HPDE6-E6E7 (cell line): ENCODE measurements around the gene RNF144A.

Experiments
- DNase-seq: peaks from one replicate; pipeline ENCODE4 v3.0.0; 2011; ENCODE audit warnings: missing footprints; ENCODE audit errors: extremely low spot score

The RNF144A gene

DNA sequence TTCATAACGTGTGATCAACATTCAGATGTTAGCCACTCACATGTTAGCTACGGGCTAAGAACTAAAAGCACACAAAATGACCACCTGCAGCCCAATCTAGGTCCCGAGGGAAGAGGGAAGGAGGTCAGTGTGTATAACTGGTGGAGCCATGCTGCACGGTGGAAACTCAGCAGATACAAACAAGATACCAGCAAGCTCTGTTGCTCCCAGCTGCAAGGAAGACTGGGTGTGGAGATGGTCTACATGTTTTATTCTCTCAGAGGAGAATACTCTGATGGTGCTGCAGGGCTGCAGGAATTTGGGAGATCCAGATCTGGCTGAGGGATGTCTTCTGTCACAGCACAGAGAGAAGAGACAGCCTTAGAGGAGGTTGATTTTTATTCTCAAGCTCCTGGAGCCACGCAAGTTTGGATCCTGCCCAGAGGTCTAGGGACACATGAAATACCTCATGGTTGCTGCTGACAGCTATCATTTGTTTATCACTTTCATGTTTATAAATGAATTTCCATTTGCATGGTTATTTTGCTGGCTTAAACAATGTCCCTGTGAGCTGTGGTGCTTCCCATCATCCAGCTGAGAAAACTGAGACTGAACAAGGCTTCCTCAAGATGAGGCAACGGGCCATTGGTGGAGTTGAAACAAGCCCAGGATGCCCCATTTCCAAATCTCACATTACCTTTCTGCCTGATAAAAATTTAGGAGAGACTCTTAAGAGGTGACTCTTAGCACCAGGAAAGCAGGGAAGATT lies 30.9 kb downstream of the RNF144A start:
- DNase-seq: no peak

DNA sequence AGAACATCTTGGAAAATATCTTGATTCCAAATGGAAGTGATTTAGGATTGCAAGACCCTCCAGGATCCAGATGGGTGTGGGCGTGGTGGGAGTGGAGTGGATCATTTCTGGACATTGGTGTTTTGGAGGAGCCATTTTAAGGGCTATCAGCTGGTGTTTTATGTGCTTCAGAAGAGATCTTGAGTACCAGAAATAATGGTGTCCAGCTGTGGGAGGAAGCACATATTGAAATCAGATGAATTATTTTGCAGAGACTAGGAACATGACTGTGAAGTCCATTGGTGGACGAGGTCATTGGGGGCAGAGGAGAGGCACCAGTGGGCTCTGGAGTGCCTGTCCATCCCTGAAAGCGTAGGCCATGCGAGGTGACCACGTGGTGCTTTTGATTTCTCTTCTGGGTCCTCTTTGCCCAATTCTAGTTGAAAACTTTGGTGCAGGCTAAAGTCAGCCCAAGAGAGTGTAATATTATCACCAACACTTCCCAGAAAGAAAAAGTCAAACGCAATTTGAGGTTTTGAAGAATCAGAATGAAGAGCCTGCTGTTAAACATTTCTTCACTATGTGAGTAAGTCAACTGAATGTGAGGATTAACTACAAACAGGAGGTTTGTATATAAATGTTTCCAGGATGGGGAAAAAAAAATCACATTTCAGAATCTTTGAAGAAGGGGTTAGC lies 31.6 kb downstream of the RNF144A start:
- DNase-seq: no peak

DNA sequence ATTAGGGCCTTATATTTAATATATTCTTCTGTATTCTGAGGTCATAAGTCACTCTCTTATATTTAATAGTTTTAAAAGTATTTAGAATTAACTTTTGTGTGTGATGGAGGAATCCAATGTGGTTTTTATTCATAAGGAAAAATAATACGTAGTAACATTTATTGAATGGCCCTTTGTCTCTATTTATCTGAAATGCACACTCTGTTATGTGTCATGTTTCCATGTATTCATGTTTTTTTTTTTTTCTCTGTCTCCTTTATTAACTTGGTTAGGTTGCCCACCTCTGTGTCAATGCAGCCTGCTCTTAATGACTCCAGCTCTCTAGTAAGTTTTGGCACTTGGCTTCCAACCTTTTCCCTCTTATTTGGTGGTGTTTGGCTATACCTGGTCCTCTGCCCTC lies 33.8 kb downstream of the RNF144A start:
- DNase-seq: no peak

DNA sequence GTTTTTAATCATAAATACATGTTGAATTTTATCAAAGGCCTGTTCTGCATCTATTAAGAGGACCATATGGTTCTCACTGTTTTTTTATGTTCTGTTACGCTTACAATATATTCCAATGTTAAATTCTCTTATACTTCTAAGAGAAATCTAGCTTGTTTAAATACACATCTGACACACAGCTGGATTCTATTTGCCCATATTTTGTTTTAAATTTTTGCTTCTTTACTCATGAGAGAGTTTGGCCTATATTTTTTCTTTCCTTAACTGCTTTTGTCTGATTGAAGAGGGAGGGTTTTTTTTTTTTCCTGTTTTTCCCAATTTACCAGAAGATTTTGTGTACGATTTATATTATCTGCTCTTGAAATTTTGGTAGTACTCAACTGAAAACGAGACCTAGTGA lies 34.9 kb downstream of the RNF144A start:
- no peak for DNase-seq

DNA sequence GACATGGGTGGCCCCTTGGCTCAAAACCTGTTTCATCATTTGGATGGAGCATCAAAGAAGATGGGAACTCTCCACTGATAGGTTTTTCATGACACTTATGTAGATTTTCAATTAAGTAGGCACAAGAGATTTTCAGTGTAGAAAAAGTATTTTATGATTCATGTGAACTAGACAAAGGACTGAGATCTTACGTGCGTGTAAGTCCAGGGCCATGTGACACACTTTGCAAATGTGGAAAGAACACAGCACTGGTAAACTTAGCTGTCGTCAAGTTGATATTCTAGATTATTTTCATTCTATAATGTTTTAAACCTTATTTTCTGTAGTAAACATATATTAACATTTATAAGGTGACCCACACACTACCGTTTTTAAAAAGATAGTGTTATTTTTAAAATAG lies 37.4 kb downstream of the RNF144A start:
- no peak for DNase-seq

DNA sequence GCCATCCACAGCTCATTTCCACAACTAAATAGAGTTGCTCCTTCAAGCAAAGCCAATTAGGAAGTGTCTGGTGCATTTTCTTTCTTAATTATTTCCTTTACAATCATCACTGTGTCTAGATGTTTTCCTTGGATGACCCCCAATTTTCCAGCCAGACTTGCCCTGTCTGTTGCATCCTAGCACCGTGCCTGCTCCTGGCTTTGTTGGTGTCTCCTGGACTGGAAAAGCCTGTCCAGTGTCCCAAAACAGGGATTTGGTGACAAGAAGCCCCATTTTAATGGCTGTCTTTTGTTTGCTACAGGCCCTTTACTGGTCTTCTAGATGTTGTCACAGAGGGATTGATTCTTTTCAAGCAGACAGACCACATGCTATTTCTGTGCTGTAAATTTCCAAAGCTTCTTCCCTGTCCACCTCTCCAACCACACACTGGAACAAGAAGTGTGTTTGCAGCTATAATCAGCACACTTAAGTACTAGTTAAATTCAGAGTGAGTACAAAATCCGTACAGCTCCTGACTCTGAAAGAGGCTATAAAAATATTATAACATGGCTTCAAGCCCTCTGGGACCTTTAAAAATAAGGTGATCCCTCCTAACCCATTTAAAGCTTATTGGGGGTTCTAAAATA lies 38.4 kb downstream of the RNF144A start:
- DNase-seq: no peak

DNA sequence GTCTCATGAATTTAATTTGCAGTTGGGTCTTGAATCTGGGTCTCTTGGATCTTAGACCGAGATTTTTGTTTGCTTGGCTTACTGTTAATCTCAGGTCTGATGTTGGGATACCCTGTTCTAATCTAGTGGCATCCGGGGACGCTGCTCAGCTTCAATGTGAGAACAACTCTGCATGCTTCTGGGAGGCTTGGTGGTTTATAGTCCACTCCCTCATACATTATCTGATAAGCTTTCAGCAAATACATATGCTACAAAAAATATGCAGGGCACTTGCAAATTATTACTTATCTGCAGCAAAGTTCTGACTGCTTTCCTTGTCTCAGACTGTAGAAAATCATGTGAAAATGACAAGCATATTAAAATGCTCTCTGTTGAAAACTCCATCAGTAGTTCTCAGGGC lies 39.4 kb downstream of the RNF144A start:
- no peak for DNase-seq

DNA sequence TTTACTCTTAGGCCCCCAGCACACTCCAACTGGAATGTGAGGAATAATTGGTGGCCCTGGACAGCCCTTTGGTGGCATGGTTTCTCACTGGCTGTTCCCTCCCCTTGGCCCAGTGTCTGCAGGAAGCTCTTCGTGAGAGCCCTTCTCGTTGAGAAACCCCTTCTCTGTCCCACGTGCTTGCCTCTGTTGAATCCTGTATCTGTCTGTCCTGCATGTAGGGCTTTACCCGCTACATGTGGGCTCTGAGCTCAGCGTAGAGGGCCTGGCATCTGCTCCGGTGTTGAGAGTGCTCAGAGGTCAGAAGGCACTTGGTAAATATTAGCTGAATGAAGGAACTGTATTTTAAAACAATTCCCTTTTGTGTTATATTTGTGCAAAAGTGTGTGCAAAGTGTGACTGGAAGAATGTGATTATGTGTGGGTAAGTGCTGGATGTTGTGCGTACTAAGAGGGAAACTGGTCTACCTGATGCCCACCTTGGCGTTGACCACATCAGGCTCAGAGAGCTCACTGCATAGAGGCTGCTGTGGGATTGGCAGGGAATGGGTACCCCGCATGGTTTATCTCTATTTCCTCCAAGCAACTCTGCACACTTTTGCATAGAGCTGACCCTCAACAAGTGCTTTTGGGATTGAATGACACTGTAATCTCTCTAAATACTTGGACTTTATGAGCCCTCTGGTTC lies 40.0 kb downstream of the RNF144A start:
- no peak for DNase-seq

DNA sequence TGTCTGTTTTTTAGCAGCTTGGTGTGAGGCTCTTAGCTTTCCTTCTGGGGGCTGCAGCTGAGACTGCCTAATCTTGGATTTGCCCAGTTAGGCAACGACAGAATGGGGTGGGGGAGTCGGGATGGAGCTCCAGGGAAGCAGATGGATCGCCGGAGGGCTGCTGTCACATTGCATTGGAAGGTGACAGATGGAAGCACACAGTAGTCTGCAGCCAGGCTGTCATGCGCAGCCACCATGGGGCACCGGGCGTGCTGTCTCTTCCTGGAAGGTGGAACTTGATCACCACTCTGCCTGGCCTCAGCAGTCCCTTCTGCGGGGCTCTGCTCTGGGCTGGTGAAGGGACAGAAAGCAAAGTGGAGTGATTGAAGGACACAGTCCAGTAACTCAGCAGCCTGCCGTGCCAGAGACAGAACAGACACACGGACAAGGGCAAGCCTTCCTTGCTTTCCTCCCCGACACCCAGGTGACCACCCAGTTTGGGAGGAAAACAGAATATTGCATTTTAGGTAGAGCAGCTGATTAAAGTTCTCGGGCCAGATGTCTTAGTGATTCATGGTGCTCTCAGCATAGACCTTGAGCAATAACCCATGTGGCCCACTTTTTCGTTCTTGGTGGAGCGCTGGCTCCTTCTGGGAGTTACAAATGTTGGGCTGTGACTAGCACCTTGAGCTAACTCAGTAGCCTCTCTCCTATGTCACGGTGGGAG lies 40.9 kb downstream of the RNF144A start:
- no peak for DNase-seq

DNA sequence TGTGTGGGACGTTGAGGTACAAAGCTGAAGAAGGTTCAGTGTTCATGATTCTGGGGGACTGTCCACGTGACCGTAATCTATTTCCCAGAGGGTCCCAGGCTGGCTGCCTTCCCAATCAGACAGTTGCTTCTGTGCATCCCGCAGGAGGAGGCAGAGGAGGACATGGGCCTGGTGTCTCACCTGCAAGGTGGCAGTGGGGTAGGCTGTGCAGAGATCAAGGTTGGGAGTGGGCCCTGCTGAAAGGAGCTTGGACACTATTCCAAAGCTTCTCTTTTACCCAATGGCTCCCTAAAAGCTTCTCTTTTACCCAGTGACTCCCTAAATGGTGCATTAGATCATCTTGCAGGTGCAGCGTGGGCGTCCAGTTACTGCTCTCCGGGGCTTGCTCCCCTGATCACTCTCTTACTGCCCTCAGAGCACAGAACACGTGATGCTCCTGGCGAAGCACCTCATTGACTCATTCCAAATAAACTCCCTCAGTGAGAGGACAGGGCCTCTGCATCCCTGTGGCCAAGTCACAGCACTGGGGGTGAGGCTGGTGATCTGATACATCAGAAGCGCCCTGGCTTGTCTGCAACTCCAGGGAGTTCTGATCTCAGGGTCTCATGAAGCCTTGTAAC lies 41.5 kb downstream of the RNF144A start:
- DNase-seq: no peak

DNA sequence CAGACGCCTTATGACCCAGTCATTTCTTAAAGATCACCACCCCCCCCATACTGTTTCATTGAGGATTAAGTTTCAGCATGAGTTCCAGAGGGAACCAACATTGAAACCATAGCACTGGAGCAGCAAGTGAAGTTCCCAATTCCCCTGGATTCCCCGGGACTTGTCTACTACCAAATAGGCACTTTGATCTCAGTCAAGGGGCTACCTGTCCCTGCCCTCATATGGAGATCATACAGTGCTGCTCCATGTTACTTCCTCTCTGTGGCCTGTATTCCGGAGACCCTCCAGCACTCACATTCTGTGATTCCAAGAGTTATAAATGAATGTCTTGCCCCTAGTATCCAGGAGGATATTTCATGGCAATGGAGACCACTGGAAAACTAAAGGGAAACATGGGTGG lies 42.5 kb downstream of the RNF144A start:
- DNase-seq: no peak

DNA sequence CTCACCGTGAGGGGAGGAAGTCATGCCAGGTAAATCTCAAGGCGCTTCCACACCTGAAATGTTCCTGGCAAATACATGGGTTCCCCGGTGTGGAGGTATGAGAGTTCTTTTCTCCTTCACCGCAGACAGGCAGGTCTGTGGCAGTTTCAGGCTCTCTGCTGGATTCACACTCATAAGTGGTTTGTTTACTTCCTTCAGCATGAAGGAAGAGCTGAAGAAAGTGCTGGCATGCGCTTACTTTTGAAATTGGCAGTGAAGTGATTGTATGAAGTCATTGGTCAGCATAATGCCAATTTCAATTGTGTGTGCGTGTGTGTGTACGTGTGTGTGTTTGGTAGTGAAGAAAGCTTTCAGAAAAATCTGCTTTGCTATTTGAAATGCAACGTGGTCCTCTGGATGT lies 43.4 kb downstream of the RNF144A start:
- DNase-seq: no peak

DNA sequence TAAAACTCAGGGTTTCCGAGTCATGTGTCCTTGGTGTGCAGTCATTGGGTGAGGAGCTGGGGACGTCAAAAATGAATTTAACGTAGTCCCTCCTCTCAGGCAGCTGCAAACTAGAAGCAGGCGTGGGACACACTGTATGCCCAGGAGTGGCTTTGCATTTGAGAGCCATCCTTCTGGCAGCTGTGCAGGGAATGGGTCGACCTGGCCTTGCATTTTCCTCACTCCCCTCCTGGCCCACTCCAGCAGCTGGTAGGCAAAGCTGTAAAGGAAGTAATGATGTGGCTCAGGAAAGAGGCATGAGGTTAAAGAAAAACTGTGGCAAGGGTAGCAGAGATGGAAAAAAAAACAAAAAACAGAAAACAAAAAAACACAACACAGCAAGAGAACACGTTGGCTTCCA lies 46.5 kb downstream of the RNF144A start:
- DNase-seq: no peak

DNA sequence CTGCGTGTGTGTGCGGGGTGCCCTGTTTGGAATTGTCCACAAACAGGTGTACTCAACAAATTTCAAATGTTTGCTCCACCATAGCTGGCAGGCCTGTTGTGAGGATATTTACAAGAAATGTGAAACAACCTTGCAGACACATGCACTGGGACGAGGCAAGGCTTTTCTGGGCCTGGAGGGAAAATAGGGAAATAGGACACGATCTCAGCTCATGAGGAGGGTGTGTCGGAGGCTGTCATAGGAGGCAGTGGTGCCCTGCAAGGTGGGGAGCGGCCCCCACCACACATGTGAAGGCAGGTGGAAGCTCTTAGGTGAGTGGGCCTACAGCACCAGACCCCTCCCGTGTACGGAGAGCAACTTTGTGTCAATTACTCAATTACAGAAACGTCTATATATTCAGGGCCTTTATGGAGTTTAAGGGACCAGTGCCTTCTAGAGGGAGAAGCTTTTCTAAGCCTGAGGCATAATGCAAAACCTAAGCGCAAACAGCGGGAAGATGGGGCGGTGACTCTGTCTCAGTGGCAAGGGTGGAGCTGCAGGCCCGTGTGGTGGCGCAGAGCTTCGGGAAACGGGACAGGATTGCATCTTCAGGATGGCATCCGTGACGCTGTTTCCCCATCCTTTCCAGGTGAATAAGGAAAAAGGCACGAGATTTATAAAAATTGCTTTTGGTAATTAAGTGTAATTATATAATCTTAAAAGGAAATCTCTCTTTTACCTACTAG lies 48.0 kb downstream of the RNF144A start:
- no peak for DNase-seq

DNA sequence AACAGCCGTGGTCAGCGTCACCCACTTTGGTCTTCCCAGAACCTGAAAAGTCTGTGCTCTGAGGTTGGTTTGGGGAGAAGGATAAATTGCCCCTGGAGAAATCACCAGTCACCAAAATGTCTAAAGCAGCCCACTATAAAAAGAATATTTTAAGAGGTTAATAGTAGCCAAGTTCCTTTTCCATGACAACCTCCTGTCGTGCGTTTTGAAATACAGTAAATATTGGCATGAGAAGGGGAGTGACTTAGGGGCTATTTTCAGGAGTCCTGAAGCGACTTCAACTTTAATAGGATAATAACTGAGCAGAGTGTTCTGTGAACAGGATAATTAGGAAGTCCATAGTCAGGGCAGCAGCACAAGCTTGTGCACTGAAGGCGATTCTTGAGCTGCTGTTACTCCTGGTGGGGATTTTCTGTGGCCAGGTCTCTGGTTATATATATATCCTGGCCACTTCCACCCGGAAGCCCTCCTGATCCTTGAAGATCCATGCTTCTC lies 49.3 kb downstream of the RNF144A start:
- DNase-seq: no peak

DNA sequence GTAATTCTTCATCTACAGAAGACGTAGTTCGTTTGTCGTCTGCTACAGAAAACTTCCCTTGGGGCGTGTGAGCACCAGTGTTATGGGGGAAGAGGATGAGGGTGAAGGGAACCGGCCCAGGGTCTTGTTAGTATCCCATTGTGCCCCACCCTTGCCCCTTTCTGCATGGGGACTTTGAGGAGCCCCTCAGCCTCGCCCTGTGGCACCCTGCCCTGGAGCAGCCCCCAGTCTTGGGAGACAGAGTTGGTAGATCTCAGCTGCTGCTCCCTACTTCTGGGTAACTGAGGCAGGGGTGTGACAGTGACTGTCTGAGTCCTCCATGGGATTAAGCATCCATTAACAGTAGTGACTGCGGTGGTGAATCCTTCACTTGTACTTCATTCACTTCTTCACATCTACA lies 50.1 kb downstream of the RNF144A start:
- no peak for DNase-seq

DNA sequence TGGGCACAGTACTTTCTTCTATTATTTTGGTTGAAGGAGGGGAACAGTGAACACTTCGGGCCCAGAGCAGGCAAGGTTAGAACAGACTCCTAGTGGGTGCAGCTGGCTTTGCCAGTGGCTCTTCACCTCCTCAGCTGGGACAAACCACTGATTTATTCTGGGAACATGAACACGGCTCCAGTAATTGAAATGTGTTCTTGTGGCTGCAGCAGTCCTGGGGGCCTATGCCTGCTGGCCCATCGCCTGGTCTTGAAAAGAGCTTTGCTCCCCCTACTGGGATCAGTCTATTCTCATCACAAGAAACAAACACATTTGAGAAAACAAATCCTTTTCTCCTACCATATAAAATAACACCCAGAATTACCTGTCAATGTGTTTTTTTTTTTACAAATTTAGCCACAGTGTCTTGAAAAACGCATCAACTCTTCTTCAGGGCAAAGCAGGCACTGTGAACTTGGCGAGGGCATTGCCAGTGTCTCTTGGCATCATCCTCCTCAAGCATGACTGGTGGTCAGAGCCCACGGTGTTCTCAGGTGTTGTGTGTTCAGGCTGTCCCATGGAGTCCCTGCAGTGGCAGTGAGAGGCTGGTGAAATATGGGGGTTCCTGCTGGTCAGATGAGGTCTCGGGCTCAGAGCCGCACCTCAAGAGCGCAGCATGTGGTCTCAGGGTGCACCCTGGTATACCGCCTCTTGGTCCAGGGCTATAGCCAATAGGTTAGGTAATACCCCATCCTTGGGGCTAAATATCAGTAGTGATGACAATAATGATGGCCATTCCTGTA lies 51.3 kb downstream of the RNF144A start:
- no peak for DNase-seq

DNA sequence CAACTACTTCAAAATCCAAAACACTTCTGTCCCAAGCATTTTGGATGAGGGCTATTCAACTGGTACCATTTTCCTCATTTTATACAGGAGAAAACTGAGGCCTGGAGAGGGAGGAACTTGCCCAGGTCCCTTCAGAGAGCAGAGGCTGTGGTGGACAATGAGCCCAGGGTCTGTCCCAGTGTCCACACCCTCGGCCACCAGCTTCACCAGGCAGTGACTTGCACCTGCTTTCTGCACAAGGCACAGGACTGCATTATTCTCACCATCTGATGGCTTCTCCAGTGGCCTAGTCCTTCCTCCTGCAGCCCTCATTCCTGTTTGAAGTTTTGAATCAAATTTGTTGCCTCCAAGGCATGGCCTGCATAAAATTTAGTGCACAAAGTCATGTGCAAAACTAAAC lies 53.3 kb downstream of the RNF144A start:
- no peak for DNase-seq

DNA sequence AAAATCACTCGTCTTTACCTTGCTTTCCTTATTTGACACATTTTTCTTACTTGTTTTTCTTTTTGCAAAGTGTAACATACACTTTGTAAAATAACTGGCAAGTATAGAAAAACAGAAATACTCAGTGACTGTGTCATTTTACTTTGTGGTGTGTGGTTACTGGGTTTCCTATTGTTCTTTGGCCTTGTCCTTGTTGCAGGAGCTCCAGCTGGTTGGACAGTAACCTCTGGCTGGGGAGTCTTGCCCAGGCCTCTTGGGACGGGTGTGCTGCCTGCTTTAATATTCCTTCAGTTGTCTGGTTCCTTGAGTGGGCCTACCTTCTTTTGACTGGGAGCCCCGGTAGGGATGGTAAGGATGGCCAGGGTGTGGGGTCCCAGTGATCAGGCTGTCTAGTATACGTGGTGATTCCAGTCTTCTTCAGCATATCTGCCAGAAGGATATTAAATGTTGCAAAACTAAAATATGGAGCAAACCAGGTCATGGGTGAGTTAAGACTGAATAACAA lies 53.8 kb downstream of the RNF144A start:
- no peak for DNase-seq

DNA sequence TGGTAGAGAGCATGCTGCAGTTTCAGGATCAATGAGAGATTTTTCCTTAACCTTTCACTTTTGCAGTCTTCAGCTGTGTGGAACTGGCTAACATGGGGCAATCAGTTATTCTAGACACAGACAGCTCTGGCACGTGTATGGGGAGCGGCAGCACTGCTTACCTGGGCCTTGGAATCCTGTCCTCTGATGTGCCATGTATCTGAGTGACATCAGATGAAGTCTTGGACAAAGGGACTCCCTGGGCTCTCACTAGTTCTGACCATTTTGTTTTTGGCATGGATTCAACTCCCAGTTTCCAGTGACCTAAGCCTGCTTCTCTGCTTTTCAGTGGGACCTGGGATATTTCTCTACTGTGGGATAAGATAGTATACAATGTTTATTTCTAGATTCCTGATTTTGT lies 54.3 kb downstream of the RNF144A start:
- DNase-seq: no peak
